Activated naive CD4-positive, alpha-beta T cell treated with anti-CD3 and anti-CD28 coated beads, Interleukin-2, amount 10 ng/mL, durations not matched to agents 7 days and 5 days (primary cell): Measurements from ENCODE around the gene ALS2.

Source experiments
- CTCF ChIA-PET: fragments of 350-600 bp; sonication (Branson Sonifier 250); formaldehyde crosslinking; loops from one replicate; lab custom pipeline; 2021; ENCODE audit warnings: antibody characterized with exemption; lab: Charles Lee
- DNase-seq: peaks from one replicate; pipeline ENCODE4 v3.0.0-alpha.2; 2020
- H3K27ac Mint-ChIP-seq: one replicate; pipeline ENCODE4 v1.8.0; 2021; ENCODE audit warnings: mild to moderate bottlenecking, moderate library complexity, mixed read lengths
- H3K27me3 Mint-ChIP-seq: one replicate; pipeline ENCODE4 v1.8.0; 2021; ENCODE audit warnings: mild to moderate bottlenecking, mixed read lengths
- H3K36me3 Mint-ChIP-seq: one replicate; pipeline ENCODE4 v1.8.0; 2021; ENCODE audit warnings: mixed read lengths
- H3K4me1 Mint-ChIP-seq: one replicate; pipeline ENCODE4 v1.8.0; 2021; ENCODE audit warnings: mixed read lengths
- H3K4me3 Mint-ChIP-seq: one replicate; pipeline ENCODE4 v1.8.0; 2021; ENCODE audit warnings: mild to moderate bottlenecking, moderate library complexity, mixed read lengths
- H3K9me3 Mint-ChIP-seq: one replicate; pipeline ENCODE4 v1.8.0; 2021; ENCODE audit warnings: mixed read lengths

ALS2 gene

GRCh38 chr2:201664334-201664733 lies 116.4 kb downstream of the ALS2 start:
- H3K9me3 Mint-ChIP-seq, result no peaks in the 10 kb centered on the region
- no peak overlapping the region for H3K27ac Mint-ChIP-seq
- H3K4me1 Mint-ChIP-seq, result no peaks in the 10 kb centered on the region
- CTCF ChIA-PET, result interaction anchor here (0.6 to 1.4 kb wide), 3 partner anchors 10 to 511 kb away, joined by 3 read pairs; no protein-coding TSS in a partner anchor
- DNase-seq, result no peak
- H3K4me3 Mint-ChIP-seq, result no peak overlapping the region
- peaks cover 9% of the 10 kb centered on the region for H3K27me3 Mint-ChIP-seq
- no peaks in the 10 kb centered on the region for H3K36me3 Mint-ChIP-seq

GRCh38 chr2:201661366-201661765 lies 119.4 kb downstream of the ALS2 start:
- H3K36me3 Mint-ChIP-seq, result no peaks in the 10 kb centered on the region
- no peaks in the 10 kb centered on the region for H3K4me1 Mint-ChIP-seq
- no peaks in the 10 kb centered on the region for H3K9me3 Mint-ChIP-seq
- H3K4me3 Mint-ChIP-seq, result no peak overlapping the region
- H3K27ac Mint-ChIP-seq, result no peak overlapping the region
- H3K27me3 Mint-ChIP-seq, result peaks cover 4% of the 10 kb centered on the region
- CTCF ChIA-PET, result no interaction called here
- no peak for DNase-seq

- no peaks in the 10 kb centered on the region for H3K9me3 Mint-ChIP-seq
- CTCF ChIA-PET, result no interaction called here
- no peak overlapping the region for H3K4me3 Mint-ChIP-seq
These were observed 120.3 kb downstream of the ALS2 start for GRCh38 chr2:201660293-201660895.

GRCh38 chr2:201656740-201657139 lies 124.0 kb downstream of the ALS2 start:
- CTCF ChIA-PET, result no interaction called here
- no peak overlapping the region for H3K4me3 Mint-ChIP-seq
- H3K4me1 Mint-ChIP-seq, result no peaks in the 10 kb centered on the region
- H3K36me3 Mint-ChIP-seq, result no peaks in the 10 kb centered on the region
- no peak overlapping the region for H3K27ac Mint-ChIP-seq
- no peak for DNase-seq
- H3K27me3 Mint-ChIP-seq, result peaks cover 24% of the 10 kb centered on the region
- no peaks in the 10 kb centered on the region for H3K9me3 Mint-ChIP-seq

More at GRCh38 chr2:201660293-201660895, 120.3 kb downstream of the ALS2 start:
- Mint-ChIP-seq H3K27ac (no peak overlapping the region), H3K36me3 (no peaks in the 10 kb centered on the region), H3K4me1 (no peaks in the 10 kb centered on the region), H3K27me3 (peaks cover 8% of the 10 kb centered on the region)
- DNase-seq, result no peak

GRCh38 chr2:201656102-201656501 lies 124.6 kb downstream of the ALS2 start:
- Mint-ChIP-seq H3K36me3 (no peaks in the 10 kb centered on the region), H3K9me3 (no peaks in the 10 kb centered on the region), H3K4me1 (no peaks in the 10 kb centered on the region), H3K27me3 (peaks cover 24% of the 10 kb centered on the region), H3K27ac (no peak overlapping the region), H3K4me3 (no peak overlapping the region)
- no peak for DNase-seq
- CTCF ChIA-PET, result no interaction called here

GRCh38 chr2:201654616-201655384 lies 125.9 kb downstream of the ALS2 start:
- DNase-seq, result no peak
- Mint-ChIP-seq H3K27me3 (peaks cover 24% of the 10 kb centered on the region), H3K27ac (no peak overlapping the region), H3K4me3 (no peak overlapping the region), H3K36me3 (no peaks in the 10 kb centered on the region), H3K9me3 (no peaks in the 10 kb centered on the region), H3K4me1 (no peaks in the 10 kb centered on the region)
- CTCF ChIA-PET, result interaction anchor here (1.1 to 1.2 kb wide), 2 partner anchors 10 to 525 kb away, joined by 3 read pairs; no protein-coding TSS in a partner anchor

- Mint-ChIP-seq H3K27me3 (peaks cover 24% of the 10 kb centered on the region), H3K4me3 (no peak overlapping the region), H3K36me3 (no peaks in the 10 kb centered on the region), H3K4me1 (no peaks in the 10 kb centered on the region), H3K9me3 (no peaks in the 10 kb centered on the region), H3K27ac (no peak overlapping the region)
- no peak for DNase-seq
- CTCF ChIA-PET, result no interaction called here
These were observed 127.5 kb downstream of the ALS2 start for GRCh38 chr2:201653221-201653620.
